CD4-positive, alpha-beta T cell treated with Interleukin-6 at 100 ng/mL for 8 hours (primary cell): ENCODE data around the gene CTSO.
"Not testable (repeated sequence)": the region's sequence is repeated elsewhere in the genome, so short reads cannot be mapped to it uniquely, and the experiment has no call there.

Source experiments
- DNase-seq: peaks from one replicate; pipeline ENCODE4 v3.0.0-alpha.2; 2020; ENCODE audit warnings: mixed read lengths, low spot score

The CTSO gene

GRCh38 chr4:155906554-155907247 is 47.0 kb downstream of the CTSO start:
- DNase-seq: no peak

DNA sequence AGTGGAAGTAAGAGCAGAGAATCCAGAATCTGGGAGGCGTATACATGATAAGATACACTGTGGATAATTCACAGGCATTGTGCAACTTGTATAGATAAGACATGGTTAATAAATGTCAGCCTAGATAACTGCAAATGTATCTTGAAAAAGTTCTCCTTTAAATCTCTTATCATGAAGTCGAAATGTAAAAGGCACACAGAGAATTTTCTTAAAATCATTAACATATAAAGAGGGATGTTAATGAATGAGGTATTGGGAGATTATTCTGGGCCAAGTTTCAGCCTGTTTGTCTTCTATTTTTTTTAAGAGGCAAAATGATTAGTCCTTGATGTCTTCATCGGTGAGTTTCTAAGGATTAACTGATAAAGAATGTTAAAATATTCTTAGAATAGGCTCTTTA is 49.3 kb downstream of the CTSO start:
- DNase-seq: no peak

DNA sequence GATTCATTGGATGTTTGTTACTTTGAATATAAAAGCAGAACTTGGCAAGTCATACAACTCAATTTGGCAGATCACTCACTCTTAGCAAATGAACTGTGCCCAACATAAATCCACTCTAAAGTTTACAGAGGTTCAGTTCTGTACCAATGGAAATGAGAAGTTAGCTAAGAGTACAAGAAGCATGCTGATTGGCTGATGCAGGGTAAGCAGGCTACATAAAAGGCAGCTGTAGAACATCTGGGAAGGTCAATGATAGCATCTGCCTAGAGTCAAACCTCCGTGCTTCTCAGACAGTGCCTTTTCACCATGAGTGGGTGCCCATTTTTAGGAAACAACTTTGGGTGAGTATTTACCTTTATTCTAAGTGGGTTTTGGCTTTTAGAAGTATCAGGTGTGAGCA is 50.2 kb downstream of the CTSO start, which contains the start of gene TDO2:
TSS of gene TDO2 (plus strand) at position 244 of the 400 bp plus-strand sequence. CDS start at position 307, 63 bp downstream.
- no peak for DNase-seq

- no peak for DNase-seq
Observed at GRCh38 chr4:155901013-155901412, 52.7 kb downstream of the CTSO start.

- no peak for DNase-seq
Observed at GRCh38 chr4:155900381-155900780, 53.3 kb downstream of the CTSO start.

- no peak for DNase-seq
Observed at GRCh38 chr4:155899891-155900290, 53.8 kb downstream of the CTSO start.

DNA sequence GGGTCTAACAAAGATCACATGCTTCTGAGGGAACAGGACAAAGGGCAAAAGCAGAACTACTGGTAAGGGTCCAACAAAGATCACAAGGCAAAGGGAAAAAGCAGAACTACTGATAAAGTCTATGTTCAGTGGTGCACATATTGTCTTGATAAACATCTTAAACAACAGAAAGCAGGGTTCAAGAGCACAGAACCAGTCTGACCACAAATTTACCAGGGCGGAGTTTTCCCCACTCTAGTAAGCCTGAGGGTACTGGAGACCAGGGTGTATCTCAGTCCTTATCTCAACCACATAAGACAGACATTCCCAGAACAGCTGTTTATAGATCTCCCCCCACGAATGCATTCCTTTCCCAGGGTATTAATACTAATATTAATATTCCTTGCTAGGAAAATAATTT is 55.3 kb downstream of the CTSO start:
- not testable (repeated sequence) for DNase-seq

- no peak for DNase-seq
Observed at GRCh38 chr4:155891058-155891457, 62.6 kb downstream of the CTSO start.

DNA sequence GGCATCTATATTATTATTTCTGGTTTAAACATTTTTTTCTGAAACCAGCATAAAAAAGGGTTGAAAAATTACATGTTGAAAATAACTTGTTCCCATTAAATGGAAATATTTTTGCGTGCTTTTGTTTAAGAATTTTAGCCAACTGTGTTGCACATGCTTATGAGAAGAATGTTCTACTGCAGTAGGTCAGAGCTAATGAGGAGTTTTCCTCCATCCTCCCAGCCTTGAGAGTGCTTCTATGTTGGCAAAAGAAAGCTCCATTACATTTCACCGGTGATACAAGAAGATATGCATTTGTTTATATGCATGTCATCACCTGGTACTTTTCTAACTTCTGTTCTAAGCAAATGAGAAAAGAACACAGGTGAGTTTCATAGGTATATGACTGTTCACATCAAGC is 63.7 kb downstream of the CTSO start:
- DNase-seq: no peak

- DNase-seq: no peak
Observed at GRCh38 chr4:155889031-155889793, 64.5 kb downstream of the CTSO start.

DNA sequence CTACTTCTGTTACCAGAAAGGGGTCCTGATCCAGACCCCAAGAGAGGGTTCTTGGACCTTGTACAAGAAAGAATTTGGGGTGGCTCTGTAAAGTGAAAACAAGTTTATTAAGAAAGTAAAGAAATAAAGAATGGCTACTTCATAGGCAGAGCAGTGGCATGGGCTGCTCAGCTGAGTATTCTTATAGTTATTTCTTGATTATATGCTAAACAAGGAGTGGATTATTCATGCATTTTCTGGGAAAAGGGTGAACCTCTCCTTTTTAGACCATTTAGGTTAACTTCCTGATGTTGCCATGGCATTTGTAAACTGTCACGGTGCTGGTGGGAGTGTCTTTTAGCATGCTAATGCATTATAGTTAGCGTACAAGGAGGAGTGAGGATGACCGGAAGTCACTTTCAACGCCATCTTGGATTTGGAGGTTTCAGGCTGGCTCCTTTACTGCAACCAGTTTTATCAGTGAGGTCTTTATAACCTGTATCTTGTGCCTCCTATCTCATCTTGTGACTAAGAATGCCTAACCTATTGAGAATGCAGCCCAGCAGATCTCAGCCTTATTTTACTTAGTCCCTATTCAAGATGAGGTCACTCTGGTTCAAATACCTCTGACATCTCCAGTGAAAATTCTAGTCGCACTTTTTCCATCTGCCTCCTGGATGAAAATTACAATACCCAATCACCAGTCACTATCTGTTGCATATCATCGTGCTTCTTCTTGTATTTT is 65.7 kb downstream of the CTSO start:
- DNase-seq: no peak

- DNase-seq: no peak
Observed at GRCh38 chr4:155887045-155887444, 66.6 kb downstream of the CTSO start.

DNA sequence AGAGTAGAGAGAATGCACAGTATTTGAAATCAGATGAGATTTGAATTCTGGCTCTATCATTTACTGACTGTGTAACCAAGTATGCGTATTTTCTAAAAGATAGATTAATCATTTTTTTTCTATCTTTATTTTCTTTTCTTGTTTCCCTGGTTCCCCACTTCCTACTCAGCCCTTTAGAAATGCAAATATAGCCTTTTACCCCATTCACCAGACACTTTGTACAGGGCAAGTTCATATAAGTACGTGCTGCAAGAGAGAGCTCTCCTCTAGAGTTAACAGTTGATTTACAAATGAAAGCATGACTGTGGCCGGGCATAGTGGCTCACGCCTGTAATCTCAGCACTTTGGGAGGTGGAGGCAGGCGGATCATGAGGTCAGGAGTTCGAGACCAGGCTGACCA is 68.0 kb downstream of the CTSO start:
- no peak for DNase-seq

- DNase-seq: no peak
Observed at GRCh38 chr4:155883895-155884294, 69.8 kb downstream of the CTSO start.

DNA sequence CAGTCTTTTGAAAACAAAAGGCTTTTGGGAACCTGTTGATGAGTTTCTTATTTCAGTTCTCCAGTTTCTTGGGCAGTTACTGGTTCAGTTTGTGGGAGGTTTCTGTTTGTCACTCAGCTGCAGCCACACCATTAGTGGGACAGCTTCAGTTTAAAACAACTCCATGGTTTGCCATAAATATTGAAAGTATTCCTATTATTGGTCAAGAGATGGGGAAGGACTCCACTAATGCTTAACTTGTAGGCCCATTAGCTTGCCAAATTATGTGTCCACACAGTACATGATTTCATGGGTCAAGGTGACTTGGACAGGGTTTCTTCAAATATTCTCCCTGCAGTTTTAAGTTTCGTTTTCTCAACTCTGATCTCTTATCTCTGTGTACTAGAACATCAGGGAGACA is 72.1 kb downstream of the CTSO start:
- DNase-seq: no peak

- no peak for DNase-seq
Observed at GRCh38 chr4:155879767-155880166, 73.9 kb downstream of the CTSO start.

- no peak for DNase-seq
Observed at GRCh38 chr4:155878611-155879010, 75.1 kb downstream of the CTSO start.

DNA sequence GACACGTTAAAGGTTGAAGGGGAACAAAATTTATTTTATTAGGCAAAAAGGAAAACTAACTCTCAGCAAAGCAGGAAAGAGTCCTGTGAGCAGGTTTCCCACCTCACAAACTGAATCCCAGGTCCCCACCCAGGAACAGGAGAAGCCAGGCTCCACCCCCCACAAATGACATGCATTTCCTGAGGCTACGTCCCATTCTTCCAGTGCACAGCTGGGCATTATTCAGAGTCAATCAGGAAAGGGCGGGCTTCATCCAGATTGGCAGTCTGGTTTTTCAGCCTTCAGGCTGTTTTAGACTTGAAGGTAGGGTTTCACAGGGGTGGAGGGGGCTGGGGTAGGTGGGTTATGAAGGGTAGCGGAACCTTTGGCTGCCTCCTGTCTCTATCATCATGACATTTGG is 75.7 kb downstream of the CTSO start:
- DNase-seq: no peak

- DNase-seq: no peak
Observed at GRCh38 chr4:155875878-155876277, 77.8 kb downstream of the CTSO start.
